OCI-LY1 (cell line): Measurements from ENCODE around the gene LRRTM3.

Experiments
- H2AFZ ChIP-seq: fragments of 200-600 bp; sonication (generic), shearing (Covaris generic); 2 replicates; pipeline ENCODE4 v1.6.0; 2014; ENCODE audit warnings: antibody characterized with exemption, mild to moderate bottlenecking, low read length
- H3F3A ChIP-seq: fragments of 200-600 bp; sonication (generic), shearing (Covaris generic); 2 replicates; pipeline ENCODE4 v1.6.0; 2014; ENCODE audit warnings: mild to moderate bottlenecking, antibody characterized with exemption, low read length, moderate library complexity; ENCODE audit not compliant: insufficient read depth
- H3K27ac ChIP-seq: fragments of 200-600 bp; sonication (generic); 2 replicates; pipeline ENCODE4 v1.5.1; 2014; ENCODE audit warnings: low read length, mixed run types, mild to moderate bottlenecking, low read depth; ENCODE audit not compliant: poor library complexity, severe bottlenecking
- H3K27me3 ChIP-seq: fragments of 200-600 bp; sonication (generic); 2 replicates; pipeline ENCODE4 v1.6.0; 2014; ENCODE audit warnings: antibody characterized with exemption, mild to moderate bottlenecking, low read length, moderate library complexity; ENCODE audit not compliant: insufficient read depth
- H3K36me3 ChIP-seq: fragments of 200-600 bp; sonication (generic); 2 replicates; pipeline ENCODE4 v1.6.1; 2014; ENCODE audit warnings: mild to moderate bottlenecking, antibody characterized with exemption, low read length, moderate library complexity, mixed read lengths; ENCODE audit not compliant: insufficient read depth
- H3K4me1 ChIP-seq: fragments of 200-600 bp; sonication (generic); 2 replicates; pipeline ENCODE4 v1.5.1; 2014; ENCODE audit warnings: mild to moderate bottlenecking, low read length, moderate library complexity; ENCODE audit not compliant: insufficient read depth, severe bottlenecking
- H3K4me2 ChIP-seq: fragments of 200-600 bp; sonication (generic), shearing (Covaris generic); 2 replicates; pipeline ENCODE4 v1.6.1; 2014; ENCODE audit warnings: low read length
- H3K4me3 ChIP-seq: fragments of 200-600 bp; sonication (generic); 2 replicates; pipeline ENCODE4 v1.5.1; 2014; ENCODE audit warnings: low read length, low read depth, mild to moderate bottlenecking, mixed read lengths; ENCODE audit not compliant: poor library complexity, severe bottlenecking
- H3K79me2 ChIP-seq: fragments of 200-600 bp; shearing (Covaris generic); 2 replicates; pipeline ENCODE4 v1.6.1; 2016; ENCODE audit warnings: mixed run types, low read length, mixed read lengths; ENCODE audit not compliant: insufficient read depth
- H3K9ac ChIP-seq: fragments of 200-600 bp; sonication (generic), shearing (Covaris generic); 2 replicates; pipeline ENCODE4 v1.6.1; 2014; ENCODE audit warnings: mild to moderate bottlenecking, low read length, mixed read lengths
- H3K9me2 ChIP-seq: fragments of 200-600 bp; sonication (generic), shearing (Covaris generic); 2 replicates; pipeline ENCODE4 v1.6.1; 2014; ENCODE audit warnings: low read depth, mild to moderate bottlenecking, low read length, mixed read lengths
- H3K9me3 ChIP-seq: fragments of 200-600 bp; shearing (Covaris generic); 2 replicates; pipeline ENCODE4 v1.6.1; 2014; ENCODE audit warnings: low read length, mixed read lengths
- H4K20me1 ChIP-seq: fragments of 200-600 bp; sonication (generic), shearing (Covaris generic); 2 replicates; pipeline ENCODE4 v1.6.0; 2016; ENCODE audit warnings: mild to moderate bottlenecking, low read length; ENCODE audit not compliant: insufficient read depth
- CTCF ChIP-seq: fragments of 200-600 bp; sonication (generic), shearing (Covaris generic); IDR thresholded peaks from 2 replicates; pipeline ENCODE4 v1.5.1; 2017; ENCODE audit warnings: mild to moderate bottlenecking, antibody characterized with exemption, low read length, moderate library complexity, mixed read lengths
- EZH2 ChIP-seq: fragments of 200-600 bp; sonication (generic), shearing (Covaris generic); IDR thresholded peaks from 2 replicates; pipeline ENCODE4 v1.8.0; 2017; ENCODE audit warnings: borderline replicate concordance, mixed run types, mild to moderate bottlenecking, antibody characterized with exemption, low read length, moderate library complexity, mixed read lengths

Gene LRRTM3

GRCh38 chr10:67100951-67101350 is 175.1 kb downstream of the LRRTM3 start:
- H3K27ac ChIP-seq, result no peak overlapping the region
- H4K20me1 ChIP-seq, result no peaks in the 10 kb centered on the region
- no peaks in the 10 kb centered on the region for H3F3A ChIP-seq
- H3K9me3 ChIP-seq, result no peaks in the 10 kb centered on the region
- H3K9ac ChIP-seq, result no peak overlapping the region
- H3K79me2 ChIP-seq, result no peaks in the 10 kb centered on the region
- no peak overlapping the region for H2AFZ ChIP-seq
- H3K4me3 ChIP-seq, result no peak overlapping the region
- H3K27me3 ChIP-seq, result no peaks in the 10 kb centered on the region
- no peak for TF ChIP-seq EZH2
- no peak for TF ChIP-seq CTCF
- no peaks in the 10 kb centered on the region for H3K36me3 ChIP-seq
- H3K4me1 ChIP-seq, result no peaks in the 10 kb centered on the region
- no peaks in the 10 kb centered on the region for H3K9me2 ChIP-seq
- no peak overlapping the region for H3K4me2 ChIP-seq

GRCh38 chr10:67107670-67108069 is 181.8 kb downstream of the LRRTM3 start:
- no peaks in the 10 kb centered on the region for H3K36me3 ChIP-seq
- no peak overlapping the region for H3K27ac ChIP-seq
- no peaks in the 10 kb centered on the region for H3K9me3 ChIP-seq
- no peak overlapping the region for H3K9ac ChIP-seq
- TF ChIP-seq EZH2 (no peak), CTCF (no peak)
- no peaks in the 10 kb centered on the region for H3K4me1 ChIP-seq
- H2AFZ ChIP-seq, result no peak overlapping the region
- H3K79me2 ChIP-seq, result no peaks in the 10 kb centered on the region
- H4K20me1 ChIP-seq, result no peaks in the 10 kb centered on the region
- no peaks in the 10 kb centered on the region for H3F3A ChIP-seq
- no peak overlapping the region for H3K4me2 ChIP-seq
- H3K4me3 ChIP-seq, result no peak overlapping the region
- no peaks in the 10 kb centered on the region for H3K9me2 ChIP-seq
- no peaks in the 10 kb centered on the region for H3K27me3 ChIP-seq

- H3F3A ChIP-seq, result no peaks in the 10 kb centered on the region
- no peak for TF ChIP-seq EZH2
- no peak for TF ChIP-seq CTCF
- H3K79me2 ChIP-seq, result no peaks in the 10 kb centered on the region
These were observed 184.4 kb downstream of the LRRTM3 start for GRCh38 chr10:67110286-67110685.

More at GRCh38 chr10:67110286-67110685, 184.4 kb downstream of the LRRTM3 start:
- Histone ChIP-seq H3K9me2 (no peaks in the 10 kb centered on the region), H3K4me3 (no peak overlapping the region), H3K9me3 (no peaks in the 10 kb centered on the region), H3K36me3 (no peaks in the 10 kb centered on the region), H2AFZ (no peak overlapping the region), H3K4me1 (no peaks in the 10 kb centered on the region), H3K27me3 (no peaks in the 10 kb centered on the region), H3K9ac (no peak overlapping the region), H4K20me1 (no peaks in the 10 kb centered on the region), H3K27ac (no peak overlapping the region), H3K4me2 (no peak overlapping the region)
